Measurements from ENCODE around the gene FCRL1. TPM values are rescaled to one million over a fixed set of nuclear protein-coding genes. Genes with fewer than 3 reads are reported as not detected.

FCRL1 gene
- total and polyA plus RNA-seq, 10 donors = 54.5 to 158 (median 89.7) TPM

DNA sequence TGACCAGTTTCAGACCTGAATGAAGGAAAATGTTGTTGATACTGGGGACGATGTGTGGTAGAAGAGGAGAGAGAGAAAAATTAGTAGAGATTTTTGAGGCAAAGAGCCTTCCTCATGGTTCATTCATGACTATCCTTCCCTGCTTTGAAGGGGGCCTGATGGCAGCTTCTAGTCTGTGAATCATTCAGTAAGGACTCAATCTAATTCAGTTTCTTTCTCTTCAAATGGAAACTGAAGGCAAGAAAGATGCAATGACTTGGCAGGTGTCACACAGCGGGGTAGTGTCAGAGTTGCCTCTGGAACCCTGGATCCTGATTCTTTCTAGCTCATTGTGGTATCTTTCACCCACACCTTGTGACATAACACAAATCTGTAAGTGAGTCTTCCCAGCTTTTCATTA, 36.6 kb upstream of the FCRL1 start:
- H3K36me3 ChIP-seq = no peaks in the 10 kb centered on the region
- no peaks in the 10 kb centered on the region for H3K9me3 ChIP-seq
- peaks cover 0 to 6% (median 0%) of the 10 kb centered on the region in 7 donors for H3K27me3 ChIP-seq (replicated peaks in 1 of 7)
- no peak overlapping the region for H3K27ac ChIP-seq
- no peak overlapping the region for H3K4me3 ChIP-seq
- TF ChIP-seq POLR2AphosphoS5 (IDR thresholded peaks at IDR 0.05) = no peak
- TF ChIP-seq, protein P1, sequence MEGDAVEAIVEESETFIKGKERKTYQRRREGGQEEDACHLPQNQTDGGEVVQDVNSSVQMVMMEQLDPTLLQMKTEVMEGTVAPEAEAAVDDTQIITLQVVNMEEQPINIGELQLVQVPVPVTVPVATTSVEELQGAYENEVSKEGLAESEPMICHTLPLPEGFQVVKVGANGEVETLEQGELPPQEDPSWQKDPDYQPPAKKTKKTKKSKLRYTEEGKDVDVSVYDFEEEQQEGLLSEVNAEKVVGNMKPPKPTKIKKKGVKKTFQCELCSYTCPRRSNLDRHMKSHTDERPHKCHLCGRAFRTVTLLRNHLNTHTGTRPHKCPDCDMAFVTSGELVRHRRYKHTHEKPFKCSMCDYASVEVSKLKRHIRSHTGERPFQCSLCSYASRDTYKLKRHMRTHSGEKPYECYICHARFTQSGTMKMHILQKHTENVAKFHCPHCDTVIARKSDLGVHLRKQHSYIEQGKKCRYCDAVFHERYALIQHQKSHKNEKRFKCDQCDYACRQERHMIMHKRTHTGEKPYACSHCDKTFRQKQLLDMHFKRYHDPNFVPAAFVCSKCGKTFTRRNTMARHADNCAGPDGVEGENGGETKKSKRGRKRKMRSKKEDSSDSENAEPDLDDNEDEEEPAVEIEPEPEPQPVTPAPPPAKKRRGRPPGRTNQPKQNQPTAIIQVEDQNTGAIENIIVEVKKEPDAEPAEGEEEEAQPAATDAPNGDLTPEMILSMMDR (IDR thresholded peaks at IDR 0.05 in 8 of 11, conservative IDR thresholded peaks at IDR 0.05 in 3 of 11) = no peak
- no peaks in the 10 kb centered on the region for H3K4me1 ChIP-seq
- 74 to 96% (median 81%) methylated on average over 2 of the region's 2 CpGs for WGBS, 5 donors
- no peak for DNase-seq
- intact Hi-C loops (cut with DNase I; ENCODE audit: low total_unique reads) = no loop called here

DNA sequence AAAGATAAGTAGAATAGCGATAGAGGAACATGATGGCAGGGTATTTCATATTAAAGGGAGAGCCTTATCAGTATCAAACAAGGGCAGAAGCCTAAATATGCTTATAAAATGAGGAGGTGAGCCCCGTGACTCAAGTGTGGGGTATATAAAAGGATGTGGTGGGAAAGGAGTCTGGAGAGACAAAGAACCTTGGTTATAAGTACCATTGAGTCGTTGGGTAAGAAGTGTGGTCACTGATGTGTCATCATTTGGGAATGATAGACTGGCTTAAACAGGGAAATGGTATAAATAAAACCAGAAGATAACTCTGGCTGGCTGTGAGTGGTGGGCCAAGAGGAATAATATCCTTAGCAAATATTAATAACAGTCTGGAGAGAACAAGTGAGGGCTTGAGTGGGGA, 32.6 kb upstream of the FCRL1 start:
- intact Hi-C loops (cut with DNase I; ENCODE audit: low total_unique reads) = no loop called here
- TF ChIP-seq POLR2A (IDR thresholded peaks at IDR 0.05) (no peak), POLR2AphosphoS5 (IDR thresholded peaks at IDR 0.05) (no peak)
- TF ChIP-seq, protein P1 (IDR thresholded peaks at IDR 0.05 in 8 of 11, conservative IDR thresholded peaks at IDR 0.05 in 3 of 11) = no peak
- peaks cover 0 to 8% (median 0%) of the 10 kb centered on the region in 7 donors for H3K27me3 ChIP-seq (replicated peaks in 1 of 7)

GRCh38 chr1:157849229-157849875, 29.4 kb upstream of the FCRL1 start:
- WGBS, 5 donors = 62 to 86% (median 82%) methylated on average over 2 of the region's 2 CpGs
- Histone ChIP-seq H3K4me3 (peak overlapping the region in 2 of 8 donors; percentile 9 to 49), H3K27ac (peak overlapping the region; percentile 6 to 87 (median 71)), H3K4me1 (peaks cover 4 to 48% (median 22%) of the 10 kb centered on the region in 6 donors), H3K9me3 (no peaks in the 10 kb centered on the region), H3K36me3 (no peaks in the 10 kb centered on the region), H3K27me3 (replicated peaks in 1 of 7) (peaks cover 0 to 25% (median 0%) of the 10 kb centered on the region in 7 donors)
- DNase-seq = no peak
- intact Hi-C loops (cut with DNase I; ENCODE audit: low total_unique reads) = no loop called here
- TF ChIP-seq POLR2AphosphoS5 (IDR thresholded peaks at IDR 0.05) (peak in 1 of 3 donors; percentile 47), POLR2A (IDR thresholded peaks at IDR 0.05) (peak in 1 of 3 donors; percentile 30)
- TF ChIP-seq, protein P1 (IDR thresholded peaks at IDR 0.05 in 8 of 11, conservative IDR thresholded peaks at IDR 0.05 in 3 of 11) = no peak

More for the DNA sequence above, 32.6 kb upstream of the FCRL1 start:
- Histone ChIP-seq H3K4me1 (peaks cover 0 to 27% (median 15%) of the 10 kb centered on the region in 6 donors), H3K27ac (no peak overlapping the region), H3K9me3 (no peaks in the 10 kb centered on the region), H3K4me3 (no peak overlapping the region), H3K36me3 (no peaks in the 10 kb centered on the region)
- DNase-seq = no peak
- WGBS, 5 donors = 63 to 74% (median 68%) methylated on average over 3 of the region's 3 CpGs

- no peaks in the 10 kb centered on the region for H3K9me3 ChIP-seq
- intact Hi-C loops (cut with DNase I; ENCODE audit: low total_unique reads) = no loop called here
- H3K36me3 ChIP-seq = no peaks in the 10 kb centered on the region
- WGBS, 5 donors = 49 to 68% (median 62%) methylated on average over 4 of the region's 4 CpGs
- peak overlapping the region in 4 of 8 donors; percentile 34 to 71 (median 62) for H3K27ac ChIP-seq
- H3K4me3 ChIP-seq = no peak overlapping the region
- TF ChIP-seq POLR2A (IDR thresholded peaks at IDR 0.05) (no peak), POLR2AphosphoS5 (IDR thresholded peaks at IDR 0.05) (peak in 1 of 3 donors; percentile 29)
- TF ChIP-seq, protein P1 (IDR thresholded peaks at IDR 0.05 in 8 of 11, conservative IDR thresholded peaks at IDR 0.05 in 3 of 11) = no peak
- DNase-seq = no peak
- peaks cover 0 to 34% (median 0%) of the 10 kb centered on the region in 7 donors for H3K27me3 ChIP-seq (replicated peaks in 1 of 7)
- peaks cover 4 to 55% (median 33%) of the 10 kb centered on the region in 6 donors for H3K4me1 ChIP-seq
Observed at GRCh38 chr1:157844089-157844830, 24.3 kb upstream of the FCRL1 start.

Data from spleen (tissue), 11 donors.